ENCODE results near the gene CCL13.
"Not testable (repeated sequence)": the region's sequence is repeated elsewhere in the genome, so short reads cannot be mapped to it uniquely, and the experiment has no call there.

Gene CCL13

GRCh38 chr17:34356194-34356593 lies at the start of gene CCL13:
Gene CCL13, plus strand, starts transcription at chr17:34356480. Its CDS starts 47 bp downstream, at chr17:34356527.
- no peak for DNase-seq

GRCh38 chr17:34307110-34307509 lies 49.2 kb upstream of the CCL13 start:
- DNase-seq: no peak

GRCh38 chr17:34308371-34308770 lies 47.9 kb upstream of the CCL13 start:
- DNase-seq: no peak

GRCh38 chr17:34311291-34311690 lies 45.0 kb upstream of the CCL13 start:
- no peak for DNase-seq

GRCh38 chr17:34312080-34312479 lies 44.2 kb upstream of the CCL13 start:
- no peak for DNase-seq

GRCh38 chr17:34313164-34313563 lies 43.1 kb upstream of the CCL13 start:
- no peak for DNase-seq

GRCh38 chr17:34314279-34314678 lies 42.0 kb upstream of the CCL13 start:
- DNase-seq: peak; percentile 29

GRCh38 chr17:34318474-34318873 lies 37.8 kb upstream of the CCL13 start:
- no peak for DNase-seq

GRCh38 chr17:34319039-34319483 lies 37.2 kb upstream of the CCL13 start, which contains the start of gene CCL8:
Gene CCL8, plus strand, starts transcription at chr17:34319435. Its CDS starts 67 bp downstream, at chr17:34319502.
- no peak for DNase-seq

- DNase-seq: no peak
Observed at GRCh38 chr17:34321964-34322363, 34.3 kb upstream of the CCL13 start.

GRCh38 chr17:34327580-34327979 lies 28.7 kb upstream of the CCL13 start:
- not testable (repeated sequence) for DNase-seq

GRCh38 chr17:34337701-34338100 lies 18.6 kb upstream of the CCL13 start:
- no peak for DNase-seq

GRCh38 chr17:34339138-34339770 lies 17.0 kb upstream of the CCL13 start:
- no peak for DNase-seq

- DNase-seq: no peak
Observed at GRCh38 chr17:34341916-34342315, 14.4 kb upstream of the CCL13 start.

- no peak for DNase-seq
Observed at GRCh38 chr17:34347063-34347462, 9.2 kb upstream of the CCL13 start.

- no peak for DNase-seq
Observed at GRCh38 chr17:34349751-34350150, 6.5 kb upstream of the CCL13 start.

GRCh38 chr17:34351096-34351495 lies 5.2 kb upstream of the CCL13 start:
- no peak for DNase-seq

- no peak for DNase-seq
Observed at GRCh38 chr17:34352191-34352590, 4.1 kb upstream of the CCL13 start.

- DNase-seq: no peak
Observed at GRCh38 chr17:34354637-34355036, 1.6 kb upstream of the CCL13 start.

- DNase-seq: no peak
Observed at GRCh38 chr17:34357398-34357797, 1.1 kb downstream of the CCL13 start.

GRCh38 chr17:34358631-34359030 lies 2.4 kb downstream of the CCL13 start:
- no peak for DNase-seq

GRCh38 chr17:34360601-34361270 lies 4.5 kb downstream of the CCL13 start:
- DNase-seq: no peak

- DNase-seq: peak; percentile 86
Observed at GRCh38 chr17:34361478-34362061, 5.3 kb downstream of the CCL13 start.

- no peak for DNase-seq
Observed at GRCh38 chr17:34363183-34363661, 6.9 kb downstream of the CCL13 start, which contains the start of gene CCL1. Gene CCL1, minus strand, starts transcription at chr17:34363233. Its CDS starts 72 bp downstream, at chr17:34363161.
